HG03108 (cell line): ENCODE measurements around the gene UTRN.
A peak's percentile ranks its signal among the peaks of the same experiment; 100 is the strongest.

ENCODE experiments used
- ATAC-seq: cut with Tn5 transposase; IDR thresholded peaks from one replicate; pipeline ENCODE4 v1.9.1; 2021; ENCODE audit warnings: moderate library complexity; ENCODE audit not compliant: unreplicated experiment

UTRN gene

GRCh38 chr6:144283646-144284477 is 1.3 kb upstream of the UTRN start:
- ATAC-seq = no peak

- no peak for ATAC-seq
Observed at GRCh38 chr6:144284478-144284782, 705 bp upstream of the UTRN start.

- ATAC-seq = no peak
Observed at GRCh38 chr6:144285548-144285797, 338 bp downstream of the UTRN start.

- peak; percentile 39 for ATAC-seq
Observed at GRCh38 chr6:144285798-144286502, 815 bp downstream of the UTRN start.

- ATAC-seq = no peak
Observed at GRCh38 chr6:144286503-144287393, 1.6 kb downstream of the UTRN start.

GRCh38 chr6:144289006-144289405 is 3.9 kb downstream of the UTRN start:
- ATAC-seq = no peak

GRCh38 chr6:144292372-144292771 is 7.2 kb downstream of the UTRN start:
- no peak for ATAC-seq

GRCh38 chr6:144294016-144294415 is 8.9 kb downstream of the UTRN start:
- ATAC-seq = no peak

GRCh38 chr6:144295211-144295610 is 10.1 kb downstream of the UTRN start:
- ATAC-seq = no peak

GRCh38 chr6:144295981-144296767 is 11.0 kb downstream of the UTRN start:
- ATAC-seq = no peak

GRCh38 chr6:144296973-144297372 is 11.8 kb downstream of the UTRN start:
- ATAC-seq = no peak

- no peak for ATAC-seq
Observed at GRCh38 chr6:144297511-144298100, 12.5 kb downstream of the UTRN start.

- ATAC-seq = no peak
Observed at GRCh38 chr6:144298194-144298593, 13.1 kb downstream of the UTRN start.

GRCh38 chr6:144298916-144299315 is 13.8 kb downstream of the UTRN start:
- ATAC-seq = no peak

GRCh38 chr6:144302701-144303372 is 17.7 kb downstream of the UTRN start:
- no peak for ATAC-seq

- no peak for ATAC-seq
Observed at GRCh38 chr6:144304223-144304848, 19.2 kb downstream of the UTRN start.

- peak; percentile 21 for ATAC-seq
Observed at GRCh38 chr6:144305567-144305966, 20.4 kb downstream of the UTRN start.

GRCh38 chr6:144305985-144306384 is 20.9 kb downstream of the UTRN start:
- ATAC-seq = peak; percentile 91

GRCh38 chr6:144307880-144308279 is 22.7 kb downstream of the UTRN start:
- no peak for ATAC-seq

GRCh38 chr6:144310765-144311164 is 25.6 kb downstream of the UTRN start:
- ATAC-seq = peak; percentile 44
